ENCODE data around the gene SLC35E4. TPM values are rescaled to one million over a fixed set of nuclear protein-coding genes. Genes with fewer than 3 reads are reported as not detected.

The SLC35E4 gene
- total and polyA plus RNA-seq, 9 of the 15 experiments (the other 6 are each of a cell fraction or from before 2014, with no cell fraction given) = 0.06 to 2.3 (median 0.86) TPM; not detected in 1

DNA sequence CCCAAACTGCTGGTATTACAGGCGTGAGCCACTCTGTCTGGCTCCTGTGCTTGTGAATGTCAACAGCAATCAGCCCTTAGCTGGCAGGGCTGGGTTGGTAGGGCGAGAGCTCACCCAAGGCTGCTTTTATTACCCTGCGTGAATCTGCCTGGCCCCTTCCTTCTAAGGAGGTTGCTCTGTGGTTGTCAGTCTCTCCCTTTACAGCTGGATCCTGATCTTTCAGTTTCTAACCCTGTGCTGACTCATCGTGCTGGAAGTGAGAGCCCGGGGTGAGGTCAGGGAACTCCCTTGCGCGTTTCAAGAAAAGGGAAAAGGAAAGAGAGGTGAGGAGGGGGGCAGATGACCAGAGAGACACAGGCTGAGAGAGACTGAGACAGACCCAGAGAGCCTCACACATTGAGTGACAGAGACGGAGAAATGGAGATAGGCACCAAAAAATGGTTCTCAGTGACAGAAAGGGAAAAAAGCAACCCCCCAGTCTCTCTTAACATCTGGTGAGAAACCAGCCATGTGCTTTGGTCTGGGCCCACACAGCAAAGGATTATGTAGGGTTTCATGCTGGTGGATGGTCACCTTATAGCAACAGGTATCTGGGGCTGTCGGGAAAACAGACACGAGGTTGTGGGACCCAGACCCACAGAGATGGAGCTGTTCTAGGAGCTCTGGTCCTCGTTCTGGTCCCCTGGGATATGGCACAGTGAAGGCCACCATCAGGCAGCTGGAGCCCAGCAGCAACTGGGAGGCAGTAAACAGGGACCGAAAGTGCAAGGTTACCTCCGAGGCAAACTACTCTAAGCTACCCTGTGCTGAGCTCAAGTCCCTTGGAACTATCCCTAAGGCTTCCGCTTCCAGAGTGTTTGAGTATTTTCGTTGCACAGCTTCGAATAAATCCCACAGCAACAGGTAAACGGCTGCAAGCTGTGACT, 26.1 kb upstream of the SLC35E4 start (continued):
- TF ChIP-seq, protein P1, sequence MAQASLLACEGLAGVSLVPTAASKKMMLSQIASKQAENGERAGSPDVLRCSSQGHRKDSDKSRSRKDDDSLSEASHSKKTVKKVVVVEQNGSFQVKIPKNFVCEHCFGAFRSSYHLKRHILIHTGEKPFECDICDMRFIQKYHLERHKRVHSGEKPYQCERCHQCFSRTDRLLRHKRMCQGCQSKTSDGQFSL (CRISPR knock-in tag; IDR thresholded peaks at IDR 0.05) = no peak
- TF ChIP-seq, protein P1 (tag; IDR thresholded peaks at IDR 0.05) = 0 out of 4 replicates have a peak, but pooled peaks of 1 of the 2 experiments have one; percentile 39
- TF ChIP-seq BACH1 (tag; IDR thresholded peaks at IDR 0.05) (peak; percentile 59; the same call in 1 of the 2 replicates), BHLHE40 (IDR thresholded peaks at IDR 0.05; ENCODE audit: low read length) (0 out of 2 replicates have a peak, but pooled peaks have one; percentile 5), NRF1 (conservative IDR thresholded peaks at IDR 0.05 in 1 of 2, IDR thresholded peaks at IDR 0.05 in 1 of 2) (peak; percentile 52 to 58), RBBP5 (IDR thresholded peaks at IDR 0.05; ENCODE audit: borderline replicate concordance, insufficient read depth, low read length, poor library complexity, severe bottlenecking) (peak; percentile 29), MEIS2 (IDR thresholded peaks at IDR 0.05; ENCODE audit: partially characterized antibody) (peak; percentile 20), PPARD (CRISPR knock-in tag; IDR thresholded peaks at IDR 0.05) (no peak), ZNF589 (CRISPR knock-in tag; IDR thresholded peaks at IDR 0.05; ENCODE audit: low read depth) (0 out of 2 replicates have a peak, but pooled peaks have one; percentile 50), JUND (IDR thresholded peaks at IDR 0.05; ENCODE audit: borderline replicate concordance, low read depth, low read length) (peak; percentile 91), JUND (tag; IDR thresholded peaks at IDR 0.05; ENCODE audit: borderline replicate concordance, low read depth, low read length) (peak; percentile 90; the same call in 2 of the 3 replicates), MECOM (CRISPR knock-in tag; IDR thresholded peaks at IDR 0.05) (0 out of 2 replicates have a peak, but pooled peaks have one; percentile 40), SMARCA4 (IDR thresholded peaks at IDR 0.05) (peak; percentile 70), ZKSCAN1 (IDR thresholded peaks at IDR 0.05; ENCODE audit: low read depth, low read length) (no peak), RNF2 (IDR thresholded peaks at IDR 0.05) (no peak; the same call in 1 of the 2 replicates), ATF7 (IDR thresholded peaks at IDR 0.05) (peak; percentile 69), MAFF (IDR thresholded peaks at IDR 0.05; ENCODE audit: low read length) (peak; percentile 86), NFE2L1 (tag; IDR thresholded peaks at IDR 0.05; ENCODE audit: borderline replicate concordance, low read depth) (peak; percentile 36; the same call in 1 of the 2 replicates), ARID1B (IDR thresholded peaks at IDR 0.05) (peak; percentile 65), ZNF347 (CRISPR knock-in tag; IDR thresholded peaks at IDR 0.05; ENCODE audit: low read depth) (no peak), KDM1A (IDR thresholded peaks at IDR 0.05) (no peak)
- TF ChIP-seq, protein P2, sequence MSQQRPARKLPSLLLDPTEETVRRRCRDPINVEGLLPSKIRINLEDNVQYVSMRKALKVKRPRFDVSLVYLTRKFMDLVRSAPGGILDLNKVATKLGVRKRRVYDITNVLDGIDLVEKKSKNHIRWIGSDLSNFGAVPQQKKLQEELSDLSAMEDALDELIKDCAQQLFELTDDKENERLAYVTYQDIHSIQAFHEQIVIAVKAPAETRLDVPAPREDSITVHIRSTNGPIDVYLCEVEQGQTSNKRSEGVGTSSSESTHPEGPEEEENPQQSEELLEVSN (IDR thresholded peaks at IDR 0.05; ENCODE audit: borderline replicate concordance in 1 of 2, extremely low read depth in 1 of 2, insufficient read depth in 1 of 2, insufficient read length in 1 of 2, low read depth in 1 of 2, low read length in 1 of 2, poor library complexity in 1 of 2, severe bottlenecking in 1 of 2) = peak; percentile 20 to 22
- TF ChIP-seq, protein P3, sequence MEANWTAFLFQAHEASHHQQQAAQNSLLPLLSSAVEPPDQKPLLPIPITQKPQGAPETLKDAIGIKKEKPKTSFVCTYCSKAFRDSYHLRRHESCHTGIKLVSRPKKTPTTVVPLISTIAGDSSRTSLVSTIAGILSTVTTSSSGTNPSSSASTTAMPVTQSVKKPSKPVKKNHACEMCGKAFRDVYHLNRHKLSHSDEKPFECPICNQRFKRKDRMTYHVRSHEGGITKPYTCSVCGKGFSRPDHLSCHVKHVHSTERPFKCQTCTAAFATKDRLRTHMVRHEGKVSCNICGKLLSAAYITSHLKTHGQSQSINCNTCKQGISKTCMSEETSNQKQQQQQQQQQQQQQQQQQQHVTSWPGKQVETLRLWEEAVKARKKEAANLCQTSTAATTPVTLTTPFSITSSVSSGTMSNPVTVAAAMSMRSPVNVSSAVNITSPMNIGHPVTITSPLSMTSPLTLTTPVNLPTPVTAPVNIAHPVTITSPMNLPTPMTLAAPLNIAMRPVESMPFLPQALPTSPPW (CRISPR knock-in tag; IDR thresholded peaks at IDR 0.05) = peak; percentile 32; the same call in 1 of the 2 replicates
